ENCODE measurements around the gene DNAJC15.

DNA sequence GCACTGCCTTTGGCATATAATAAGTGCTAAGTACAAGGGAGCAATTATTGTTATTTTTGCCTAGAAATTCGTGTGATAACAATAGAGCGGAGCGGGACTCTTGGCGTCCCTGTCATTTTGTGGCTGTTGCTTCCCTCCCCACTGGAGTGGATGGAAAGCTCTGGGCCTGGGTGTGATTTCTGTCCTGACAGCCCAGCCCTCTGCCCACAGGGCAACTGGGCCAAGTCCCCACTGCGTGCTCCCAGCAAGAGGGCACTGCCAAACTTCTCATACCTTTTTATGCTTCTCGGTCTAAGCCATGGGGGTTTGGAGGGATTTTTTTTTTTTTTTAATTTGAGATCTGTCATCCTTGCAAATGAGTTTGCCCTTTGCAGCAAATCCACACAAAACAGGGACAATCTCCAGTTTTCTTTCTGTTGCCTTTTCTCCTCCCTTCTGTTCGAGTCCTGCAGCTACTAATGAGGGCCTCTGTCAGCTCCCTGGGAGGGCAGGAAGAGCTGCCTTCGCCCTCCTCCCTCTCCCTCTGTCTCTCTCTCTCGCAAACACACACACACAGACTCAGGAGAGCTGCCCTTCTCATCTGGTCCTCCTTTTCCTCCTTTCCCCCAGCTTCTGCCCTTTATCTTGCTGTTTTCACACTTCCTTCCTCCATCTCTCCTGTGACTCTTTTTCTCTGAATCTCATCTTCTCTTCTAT, 103.9 kb downstream of the DNAJC15 start:
- no peak for TF ChIP-seq CTCF (IDR thresholded peaks at IDR 0.05)
- no peak for TF ChIP-seq POLR2A (IDR thresholded peaks at IDR 0.05)
- TF ChIP-seq POLR2AphosphoS5 (IDR thresholded peaks at IDR 0.05): no peak
- TF ChIP-seq EP300 (IDR thresholded peaks at IDR 0.05): no peak
